H9 (cell line): Measurements from ENCODE around the gene IL15RA. TPM values are rescaled to one million over a fixed set of nuclear protein-coding genes. Genes with fewer than 3 reads are reported as not detected.
A peak's percentile ranks its signal among the peaks of the same experiment; 100 is the strongest.

Source experiments
- DNase-seq: peaks from one replicate; pipeline ENCODE4 v3.0.0-alpha.2; 2017
- H2AFZ ChIP-seq: one replicate; pipeline ENCODE4 v1.6.1; 2013; ENCODE audit warnings: mild to moderate bottlenecking, low read length, control low read depth, moderate library complexity
- H2AK5ac ChIP-seq: 2 replicates; pipeline ENCODE4 v1.6.1; 2013; ENCODE audit warnings: low read length, control low read depth, mixed read lengths; ENCODE audit not compliant: insufficient read length
- H2BK120ac ChIP-seq: one replicate; pipeline ENCODE4 v1.6.1; 2013; ENCODE audit warnings: low read depth, mild to moderate bottlenecking, low read length, control low read depth, inconsistent platforms; ENCODE audit not compliant: poor library complexity, severe bottlenecking
- H2BK12ac ChIP-seq: 2 replicates; pipeline ENCODE4 v1.6.1; 2013; ENCODE audit warnings: low read length, control low read depth, mixed read lengths, low read depth; ENCODE audit not compliant: insufficient read length
- H2BK15ac ChIP-seq: 2 replicates; pipeline ENCODE4 v1.6.1; 2013; ENCODE audit warnings: low read depth, low read length, control low read depth
- H2BK20ac ChIP-seq: one replicate; pipeline ENCODE4 v1.6.1; 2013; ENCODE audit warnings: low read depth, mild to moderate bottlenecking, low read length, control low read depth, inconsistent platforms; ENCODE audit not compliant: poor library complexity, severe bottlenecking
- H2BK5ac ChIP-seq: 2 replicates; pipeline ENCODE4 v1.6.1; 2013; ENCODE audit warnings: low read length, control low read depth, mixed read lengths; ENCODE audit not compliant: insufficient read length
- H3K14ac ChIP-seq: 2 replicates; pipeline ENCODE4 v1.6.1; 2013; ENCODE audit warnings: low read length, control low read depth; ENCODE audit not compliant: insufficient read depth
- H3K18ac ChIP-seq: 2 replicates; pipeline ENCODE4 v1.6.1; 2013; ENCODE audit warnings: low read depth, mild to moderate bottlenecking, mixed read lengths, low read length, control low read depth; ENCODE audit not compliant: insufficient read length
- H3K23ac ChIP-seq: 2 replicates; pipeline ENCODE4 v1.6.1; 2013; ENCODE audit warnings: low read length, control low read depth, mixed read lengths, low read depth; ENCODE audit not compliant: insufficient read length
- H3K23me2 ChIP-seq: 2 replicates; pipeline ENCODE4 v1.6.1; 2013; ENCODE audit warnings: low read depth, mild to moderate bottlenecking, mixed read lengths, low read length, control low read depth; ENCODE audit not compliant: insufficient read length, poor library complexity, severe bottlenecking
- H3K27ac ChIP-seq: 2 replicates; pipeline ENCODE4 v1.5.1; 2013; ENCODE audit warnings: low read length, control low read depth, mixed read lengths, low read depth; ENCODE audit not compliant: insufficient read length
- H3K27me3 ChIP-seq: 2 replicates; pipeline ENCODE4 v1.6.1; 2013; ENCODE audit warnings: low read length, control low read depth, inconsistent platforms; ENCODE audit not compliant: insufficient read depth
- H3K4ac ChIP-seq: 2 replicates; pipeline ENCODE4 v1.6.1; 2013; ENCODE audit warnings: low read depth, mild to moderate bottlenecking, control low read depth, inconsistent platforms, low read length, moderate library complexity
- H3K4me1 ChIP-seq: 2 replicates; pipeline ENCODE4 v1.6.1; 2013; ENCODE audit warnings: low read length, control low read depth, inconsistent platforms; ENCODE audit not compliant: insufficient read depth
- H3K4me2 ChIP-seq: 2 replicates; pipeline ENCODE4 v1.6.1; 2013; ENCODE audit warnings: low read length, control low read depth, mixed read lengths; ENCODE audit not compliant: insufficient read length, insufficient read depth
- H3K56ac ChIP-seq: 2 replicates; pipeline ENCODE4 v1.6.1; 2013; ENCODE audit warnings: low read depth, mild to moderate bottlenecking, mixed read lengths, low read length, control low read depth; ENCODE audit not compliant: insufficient read length
- H3K79me1 ChIP-seq: 2 replicates; pipeline ENCODE4 v1.6.1; 2013; ENCODE audit warnings: low read depth, mild to moderate bottlenecking, moderate library complexity, low read length, control low read depth, inconsistent platforms; ENCODE audit not compliant: insufficient read depth, poor library complexity, severe bottlenecking
- H3K79me2 ChIP-seq: 2 replicates; pipeline ENCODE4 v1.6.1; 2013; ENCODE audit warnings: low read length, control low read depth, inconsistent platforms; ENCODE audit not compliant: insufficient read depth
- H3K9ac ChIP-seq: 2 replicates; pipeline ENCODE4 v1.6.1; 2013; ENCODE audit warnings: low read length, control low read depth, mixed read lengths; ENCODE audit not compliant: insufficient read length; ENCODE audit errors: extremely low read depth
- H3K9me3 ChIP-seq: one replicate; pipeline ENCODE4 v1.6.1; 2013; ENCODE audit warnings: low read depth, low read length, inconsistent platforms; ENCODE audit not compliant: control insufficient read depth
- H3T11ph ChIP-seq: one replicate; pipeline ENCODE4 v1.6.1; 2013; ENCODE audit warnings: mild to moderate bottlenecking, low read length, control low read depth, inconsistent platforms
- H4K20me1 ChIP-seq: one replicate; pipeline ENCODE4 v1.6.1; 2013; ENCODE audit not compliant: control insufficient read depth, insufficient read length, insufficient read depth
- H4K5ac ChIP-seq: 2 replicates; pipeline ENCODE4 v1.6.1; 2013; ENCODE audit warnings: low read depth, mild to moderate bottlenecking, mixed read lengths, low read length, control low read depth; ENCODE audit not compliant: insufficient read length
- H4K8ac ChIP-seq: replicated peaks from 2 replicates; pipeline ENCODE4 v1.6.1; 2013; ENCODE audit warnings: low read length, control low read depth, mixed read lengths, low read depth; ENCODE audit not compliant: insufficient read length
- H4K91ac ChIP-seq: 2 replicates; pipeline ENCODE4 v1.6.1; 2013; ENCODE audit warnings: low read depth, mild to moderate bottlenecking, moderate library complexity, mixed read lengths, low read length, control low read depth; ENCODE audit not compliant: insufficient read length
- H3K27ac Mint-ChIP-seq, 3 experiments: 2 replicates in 2 of 3; 3 replicates in 1 of 3; pipeline ENCODE4 v1.8.0; 2020 to 2021; ENCODE audit warnings: mixed read lengths in 3 of 3, mild to moderate bottlenecking in 1 of 3, moderate library complexity in 1 of 3
- H3K27me3 Mint-ChIP-seq: 2 replicates; pipeline ENCODE4 v1.8.0; 2021; ENCODE audit warnings: low read depth, mild to moderate bottlenecking, moderate library complexity, mixed read lengths
- H3K36me3 Mint-ChIP-seq, 3 experiments: 2 replicates in 2 of 3; 3 replicates in 1 of 3; pipeline ENCODE4 v1.8.0; 2020 to 2021; ENCODE audit warnings: low read depth in 3 of 3, mixed read lengths in 3 of 3; ENCODE audit not compliant: insufficient read depth in 1 of 3
- H3K4me1 Mint-ChIP-seq, 2 experiments: 2 replicates each; pipeline ENCODE4 v1.8.0; 2020; ENCODE audit warnings: mixed read lengths in 2 of 2
- H3K4me3 Mint-ChIP-seq, 2 experiments: 2 replicates in 1 of 2; 3 replicates in 1 of 2; pipeline ENCODE4 v1.8.0; 2020 to 2021; ENCODE audit warnings: mild to moderate bottlenecking in 2 of 2, mixed read lengths in 2 of 2, moderate library complexity in 1 of 2
- H3K9me3 Mint-ChIP-seq, 2 experiments: 2 replicates in 1 of 2; 3 replicates in 1 of 2; pipeline ENCODE4 v1.8.0; 2020; ENCODE audit warnings: mild to moderate bottlenecking in 2 of 2, mixed read lengths in 2 of 2, moderate library complexity in 1 of 2
- CTCF ChIP-seq: fragments of 200-600 bp; sonication (generic); conservative IDR thresholded peaks from 3 replicates; pipeline ENCODE4 v1.8.0; 2021; ENCODE audit warnings: antibody characterized with exemption, mild to moderate bottlenecking
- WGBS: extraction: QIAGEN DNeasy Blood & Tissue Kit; methylation state at CpG from one replicate; pipeline ENCODE4 v1.1.7; 2013; ENCODE audit warnings: missing lambda C conversion rate, low lambda C conversion rate, mixed read lengths; ENCODE audit not compliant: insufficient read length; ENCODE audit errors: extremely low coverage; 5-methylcytosine and 5-hydroxymethylcytosine counted together
- long read RNA-seq: library from polyadenylated mRNA; unstranded; transcript quantifications from one replicate; pipeline ENCODE4 v2.0.0, GENCODE V29; 2020
- total RNA-seq: library from RNA; stranded (reverse); gene quantifications from 2 replicates; pipeline ENCODE4 v1.2.1, GENCODE V29; 2021

The IL15RA gene
- total RNA-seq, result 0.18 and 0.31 TPM in 2 replicates
- long read RNA-seq, partial matches to known transcripts, result 0 of 1 reads
- long read RNA-seq, other reads (novel, unspliced or antisense), result 0 of 1 reads

- H3K23ac ChIP-seq, result no peak within 1 kb of the TSS
- peak; percentile 21; the same call in 1 of the 3 replicates for TF ChIP-seq CTCF
- no peak within 1 kb of the TSS for H3K18ac ChIP-seq
- peak; percentile 61 for DNase-seq
- H3K9ac ChIP-seq, result no peak within 1 kb of the TSS
- no peak within 1 kb of the TSS for H4K91ac ChIP-seq
- no peak within 1 kb of the TSS for H3K56ac ChIP-seq
- no peak within 1 kb of the TSS for H3K27ac ChIP-seq
- H3K4me1 Mint-ChIP-seq, result peaks cover 7 to 9% of the 10 kb centered on the region in 2 experiments
- no peak within 1 kb of the TSS for H2BK5ac ChIP-seq
- H3K14ac ChIP-seq, result no peak within 1 kb of the TSS; the same call in 1 of the 2 replicates
- H2AFZ ChIP-seq, result no peak within 1 kb of the TSS
- H3K9me3 ChIP-seq, result no peaks in the 10 kb centered on the region
- no peaks in the 10 kb centered on the region for H3K79me2 ChIP-seq
- no peak within 1 kb of the TSS for H4K5ac ChIP-seq
- no peak within 1 kb of the TSS for H2BK20ac ChIP-seq
- peak within 1 kb of the TSS; percentile 72 to 91 for H3K4me3 Mint-ChIP-seq
- no peak within 1 kb of the TSS for H2BK120ac ChIP-seq
- H3K9me3 Mint-ChIP-seq, result no peaks in the 10 kb centered on the region; a peak in 1 of 5 replicates
- H4K20me1 ChIP-seq, result no peaks in the 10 kb centered on the region
- H2AK5ac ChIP-seq, result no peak within 1 kb of the TSS
- peaks cover 71% of the 10 kb centered on the region for H3K27me3 Mint-ChIP-seq
- no peak within 1 kb of the TSS for H2BK12ac ChIP-seq
- no peak within 1 kb of the TSS for H2BK15ac ChIP-seq
- no peaks in the 10 kb centered on the region; the same call in 1 of the 2 replicates for H3K4me1 ChIP-seq
- H3K79me1 ChIP-seq, result no peaks in the 10 kb centered on the region
- no peak within 1 kb of the TSS for H4K8ac ChIP-seq
- peak within 1 kb of the TSS; percentile 48 for H3K4me2 ChIP-seq
- no peak within 1 kb of the TSS for H3K27ac Mint-ChIP-seq
- H3K4ac ChIP-seq, result no peak within 1 kb of the TSS
- H3K27me3 ChIP-seq, result peaks cover 10% of the 10 kb centered on the region; the same call in 1 of the 2 replicates
- no peak within 1 kb of the TSS for H3T11ph ChIP-seq
- no CpG with 5 or more reads among the region's 80 CpGs for WGBS
- H3K23me2 ChIP-seq, result no peaks in the 10 kb centered on the region
- H3K36me3 Mint-ChIP-seq, result peaks cover 0 to 2% (median 0%) of the 10 kb centered on the region in 3 experiments; a peak in 2 of 7 replicates
Measured at GRCh38 chr10:5977471-5978229, at the start of gene IL15RA. Gene IL15RA, minus strand, starts transcription at chr10:5977543. Its CDS starts 51 bp downstream, at chr10:5977492.
